GM10266 (cell line): Measurements from ENCODE around the gene SNX9.
"Not testable (repeated sequence)": the region's sequence is repeated elsewhere in the genome, so short reads cannot be mapped to it uniquely, and the experiment has no call there.

Experiments used
- DNase-seq: peaks from one replicate; pipeline ENCODE4 v3.0.0; 2012; ENCODE audit errors: extremely low spot score
- TF ChIP-seq, protein P1 (sequence below): IDR thresholded peaks from 2 replicates; pipeline ENCODE4 v1.5.1; 2012; ENCODE audit warnings: mild to moderate bottlenecking, low read depth; ENCODE audit not compliant: control insufficient read depth, insufficient read depth; ENCODE audit errors: missing control alignments

The SNX9 gene

DNA sequence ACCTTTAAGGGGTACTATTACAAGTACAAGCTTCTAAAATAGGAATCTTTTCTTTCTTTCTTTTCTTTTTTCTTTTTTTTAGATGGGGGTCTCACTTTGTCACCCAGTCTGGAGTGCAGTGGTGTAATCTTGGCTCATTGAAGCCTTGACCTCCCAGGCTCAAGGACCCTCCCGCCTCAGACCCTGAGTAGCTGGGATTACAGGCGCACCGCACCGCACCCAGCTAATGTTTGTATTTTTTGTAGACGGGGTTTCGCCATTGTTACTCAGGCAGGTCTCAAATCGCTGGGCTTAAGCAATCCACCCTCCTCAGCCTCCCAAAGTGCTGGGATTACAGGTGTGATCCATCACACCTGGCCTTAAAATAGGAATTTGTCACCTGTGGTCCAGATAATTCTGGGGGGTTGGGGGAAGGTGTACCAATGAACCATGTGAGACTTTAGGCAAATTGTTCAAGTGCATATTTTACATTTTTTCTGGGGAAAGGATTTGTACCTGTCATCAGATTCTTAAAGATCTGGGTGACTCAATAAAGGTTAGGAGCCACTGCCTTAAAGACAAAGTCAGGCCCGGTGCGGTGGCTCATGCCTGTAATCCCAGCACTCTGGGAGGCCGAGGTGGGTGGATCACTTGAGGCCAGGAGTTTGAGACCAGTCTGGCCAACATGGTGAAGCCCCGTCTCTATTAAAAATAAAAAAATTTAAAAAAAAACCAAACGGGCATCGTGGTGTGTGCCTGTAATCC is 139.0 kb downstream of the SNX9 start:
- TF ChIP-seq, protein P1, sequence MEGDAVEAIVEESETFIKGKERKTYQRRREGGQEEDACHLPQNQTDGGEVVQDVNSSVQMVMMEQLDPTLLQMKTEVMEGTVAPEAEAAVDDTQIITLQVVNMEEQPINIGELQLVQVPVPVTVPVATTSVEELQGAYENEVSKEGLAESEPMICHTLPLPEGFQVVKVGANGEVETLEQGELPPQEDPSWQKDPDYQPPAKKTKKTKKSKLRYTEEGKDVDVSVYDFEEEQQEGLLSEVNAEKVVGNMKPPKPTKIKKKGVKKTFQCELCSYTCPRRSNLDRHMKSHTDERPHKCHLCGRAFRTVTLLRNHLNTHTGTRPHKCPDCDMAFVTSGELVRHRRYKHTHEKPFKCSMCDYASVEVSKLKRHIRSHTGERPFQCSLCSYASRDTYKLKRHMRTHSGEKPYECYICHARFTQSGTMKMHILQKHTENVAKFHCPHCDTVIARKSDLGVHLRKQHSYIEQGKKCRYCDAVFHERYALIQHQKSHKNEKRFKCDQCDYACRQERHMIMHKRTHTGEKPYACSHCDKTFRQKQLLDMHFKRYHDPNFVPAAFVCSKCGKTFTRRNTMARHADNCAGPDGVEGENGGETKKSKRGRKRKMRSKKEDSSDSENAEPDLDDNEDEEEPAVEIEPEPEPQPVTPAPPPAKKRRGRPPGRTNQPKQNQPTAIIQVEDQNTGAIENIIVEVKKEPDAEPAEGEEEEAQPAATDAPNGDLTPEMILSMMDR = no peak
- no peak for DNase-seq

GRCh38 chr6:157962601-157963302 is 139.7 kb downstream of the SNX9 start:
- TF ChIP-seq, protein P1 = no peak
- no peak for DNase-seq

DNA sequence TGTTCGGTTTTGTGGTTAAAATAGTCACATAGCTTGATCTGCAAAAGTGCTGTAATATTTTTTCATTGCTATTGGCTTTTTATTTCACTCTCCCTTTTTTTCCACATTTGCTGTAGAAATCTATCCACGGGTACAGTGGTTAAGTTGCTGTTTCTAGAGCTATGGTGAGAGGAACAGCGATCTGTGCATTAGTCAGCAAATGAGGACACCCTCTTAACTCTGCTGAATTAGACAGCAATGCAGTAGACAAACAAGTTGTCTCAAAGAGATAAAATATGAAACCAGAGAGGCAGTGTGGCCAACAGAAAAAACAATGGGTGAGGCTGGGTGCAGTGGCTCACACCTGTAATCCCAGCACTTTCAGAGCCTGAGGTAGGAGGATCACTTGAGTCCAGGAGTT is 141.1 kb downstream of the SNX9 start:
- DNase-seq = no peak

DNA sequence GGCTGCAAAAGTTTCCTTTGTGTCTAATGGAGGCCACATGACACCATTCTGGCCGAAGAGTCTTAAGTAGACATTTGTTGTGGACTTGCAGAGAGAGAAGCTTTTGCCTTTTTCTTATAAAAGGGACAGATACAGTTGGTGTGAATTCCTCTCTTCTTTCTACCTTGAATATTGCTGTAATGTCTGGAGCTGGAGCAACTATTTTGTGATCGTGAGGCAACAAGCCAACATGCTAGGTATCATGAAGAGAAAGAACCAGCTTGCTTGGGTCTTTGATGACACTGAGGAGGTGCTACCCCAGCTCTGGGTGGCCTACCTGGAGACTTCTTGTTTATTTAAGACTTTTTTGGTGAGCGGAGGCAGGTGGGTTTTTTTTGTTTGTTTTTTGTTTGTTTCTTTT is 142.3 kb downstream of the SNX9 start:
- DNase-seq = no peak
- TF ChIP-seq, protein P1 = no peak

More for the DNA sequence above, 141.1 kb downstream of the SNX9 start:
- TF ChIP-seq, protein P1 = no peak

DNA sequence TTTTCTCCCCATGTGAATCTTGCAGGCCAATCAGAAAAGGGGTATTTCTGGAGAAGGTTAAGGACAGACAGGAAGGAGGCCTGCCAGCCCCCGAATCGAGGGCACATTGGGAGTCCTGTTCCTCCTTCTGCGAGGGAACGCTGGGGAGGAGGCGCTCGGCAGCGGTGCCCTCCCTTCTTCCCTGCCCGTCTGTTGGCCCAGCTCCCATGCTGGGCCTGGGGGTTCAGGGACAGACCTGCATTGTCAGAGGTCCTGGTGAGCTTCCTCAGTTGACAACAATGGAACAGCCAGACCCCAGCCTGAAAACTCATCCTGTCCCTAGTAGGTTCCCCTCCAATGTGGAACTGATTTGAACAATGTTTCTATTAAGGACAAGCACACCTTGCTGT is 143.5 kb downstream of the SNX9 start:
- DNase-seq = no peak
- TF ChIP-seq, protein P1 = no peak

- TF ChIP-seq, protein P1 = no peak
- no peak for DNase-seq
These were observed 144.0 kb downstream of the SNX9 start for GRCh38 chr6:157967020-157967419.

DNA sequence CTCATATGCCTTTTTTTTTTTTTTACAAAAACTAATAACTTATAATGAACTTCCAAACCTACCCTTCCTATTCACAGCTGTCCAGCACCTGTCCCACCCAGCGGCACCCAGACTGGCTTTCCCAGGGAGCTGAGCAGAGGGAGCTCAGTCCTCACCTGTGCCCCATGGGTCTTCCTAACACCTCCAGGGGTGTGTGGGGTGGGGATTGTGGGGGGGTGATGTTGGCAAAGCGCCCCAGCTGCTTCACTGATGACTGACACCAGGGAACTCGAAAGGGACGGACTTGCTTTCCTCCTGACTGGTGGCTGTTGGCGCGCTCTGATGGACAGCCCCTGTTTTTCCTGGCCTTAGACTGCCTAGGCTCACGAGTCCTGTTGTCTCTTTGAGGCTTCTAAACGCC is 144.4 kb downstream of the SNX9 start:
- no peak for DNase-seq
- TF ChIP-seq, protein P1 = no peak

DNA sequence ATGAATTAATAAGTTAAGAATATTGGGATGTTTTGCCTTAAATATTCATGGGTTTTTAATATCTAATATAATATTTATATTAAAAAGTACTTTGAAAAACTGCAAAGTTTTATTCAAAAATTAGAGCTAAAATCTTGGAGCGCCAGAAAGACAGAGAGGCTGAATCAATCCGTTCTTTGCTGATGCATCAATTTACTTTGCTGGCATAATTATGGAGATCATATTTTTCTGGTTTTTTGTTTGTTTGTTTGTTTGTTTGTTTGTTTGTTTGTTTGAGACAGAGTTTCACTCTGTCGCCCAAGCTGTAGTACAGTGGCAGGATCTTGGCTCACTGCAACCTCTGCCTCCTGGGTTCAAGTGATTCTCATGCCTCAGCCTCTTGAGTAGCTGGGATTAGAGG is 149.1 kb downstream of the SNX9 start:
- DNase-seq = not testable (repeated sequence)
